ENCODE data around the gene NALCN.

NALCN gene

DNA sequence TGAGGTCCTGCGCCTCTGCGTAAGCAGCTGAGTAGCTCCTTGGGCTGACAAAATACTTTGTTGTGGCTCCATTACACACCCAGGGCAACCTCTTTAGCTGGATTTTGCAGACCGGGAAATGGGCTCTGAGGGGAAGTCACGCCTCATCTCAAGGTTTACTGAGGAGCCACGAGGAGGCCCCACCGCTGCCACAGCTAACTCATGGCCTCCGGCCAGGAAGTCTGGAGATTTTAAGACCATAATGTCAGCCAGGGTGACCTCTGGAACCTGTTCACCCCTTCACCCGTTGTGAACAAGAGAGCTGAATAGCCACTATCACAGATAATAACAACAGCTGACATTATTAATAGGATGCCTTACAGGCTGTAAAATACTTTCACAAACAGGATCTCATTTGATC lies 390.4 kb downstream of the NALCN start:
- no peak for DNase-seq (ENCODE audit: low spot score)

DNA sequence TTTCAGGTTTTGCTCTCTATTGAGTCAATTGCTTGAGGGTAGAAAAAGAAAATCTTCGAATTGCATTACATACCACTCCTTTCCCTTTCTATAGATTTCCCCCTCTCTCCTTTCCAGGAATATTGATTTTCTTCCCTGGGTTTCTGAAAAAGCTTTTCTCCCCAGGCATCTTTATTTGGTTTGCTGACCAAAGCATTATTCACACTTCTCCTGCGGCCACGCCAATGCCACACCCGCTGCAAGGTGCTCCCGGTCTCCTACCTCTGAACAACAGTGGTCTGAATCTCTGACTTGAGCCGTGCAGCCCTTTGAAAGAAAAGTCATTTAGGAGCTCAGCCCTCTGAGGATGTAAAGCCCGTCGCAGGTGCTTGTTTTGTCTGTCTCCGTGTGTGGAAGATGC lies 390.8 kb downstream of the NALCN start:
- no peak for DNase-seq (ENCODE audit: low spot score)

DNA sequence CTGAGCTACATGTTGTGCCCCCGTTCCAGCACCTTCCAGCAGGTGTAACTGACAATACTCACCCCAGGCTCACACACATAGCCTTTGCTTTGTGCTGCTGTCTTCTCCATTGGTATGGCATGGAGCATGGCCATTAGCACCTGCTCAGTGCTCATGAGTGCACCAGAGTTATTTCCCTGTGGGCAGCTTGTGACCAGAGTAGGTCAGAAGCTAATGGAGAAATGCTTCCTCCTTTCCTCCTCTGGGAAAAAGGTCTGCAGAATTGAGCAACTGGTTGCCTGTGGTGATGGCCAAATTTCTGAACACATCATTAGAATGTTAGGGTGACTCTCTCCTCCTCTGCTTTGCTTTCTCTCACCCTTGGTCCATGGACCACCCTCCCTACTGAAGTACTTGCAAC lies 397.2 kb downstream of the NALCN start:
- no peak for DNase-seq (ENCODE audit: low spot score)

DNA sequence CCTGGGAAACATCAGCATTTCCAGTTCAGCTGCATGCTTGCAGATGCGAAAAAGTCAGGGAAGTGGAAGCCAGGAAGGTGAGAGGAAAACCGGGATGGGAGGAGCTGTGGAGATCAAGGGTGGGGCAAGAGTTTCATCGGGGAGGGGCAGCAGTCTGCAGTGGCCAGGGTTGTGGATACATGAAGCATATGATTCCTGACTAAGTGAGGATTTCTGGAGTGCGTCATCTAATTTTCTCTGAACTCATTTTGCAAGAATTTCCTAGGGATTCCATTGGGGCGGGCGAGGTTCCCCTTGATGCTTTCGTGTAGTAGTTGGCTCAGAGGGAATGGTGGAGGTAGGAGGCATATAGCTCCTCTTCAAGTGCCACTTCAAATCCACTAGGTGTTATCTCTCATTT lies 397.6 kb downstream of the NALCN start:
- DNase-seq (ENCODE audit: low spot score): no peak

DNA sequence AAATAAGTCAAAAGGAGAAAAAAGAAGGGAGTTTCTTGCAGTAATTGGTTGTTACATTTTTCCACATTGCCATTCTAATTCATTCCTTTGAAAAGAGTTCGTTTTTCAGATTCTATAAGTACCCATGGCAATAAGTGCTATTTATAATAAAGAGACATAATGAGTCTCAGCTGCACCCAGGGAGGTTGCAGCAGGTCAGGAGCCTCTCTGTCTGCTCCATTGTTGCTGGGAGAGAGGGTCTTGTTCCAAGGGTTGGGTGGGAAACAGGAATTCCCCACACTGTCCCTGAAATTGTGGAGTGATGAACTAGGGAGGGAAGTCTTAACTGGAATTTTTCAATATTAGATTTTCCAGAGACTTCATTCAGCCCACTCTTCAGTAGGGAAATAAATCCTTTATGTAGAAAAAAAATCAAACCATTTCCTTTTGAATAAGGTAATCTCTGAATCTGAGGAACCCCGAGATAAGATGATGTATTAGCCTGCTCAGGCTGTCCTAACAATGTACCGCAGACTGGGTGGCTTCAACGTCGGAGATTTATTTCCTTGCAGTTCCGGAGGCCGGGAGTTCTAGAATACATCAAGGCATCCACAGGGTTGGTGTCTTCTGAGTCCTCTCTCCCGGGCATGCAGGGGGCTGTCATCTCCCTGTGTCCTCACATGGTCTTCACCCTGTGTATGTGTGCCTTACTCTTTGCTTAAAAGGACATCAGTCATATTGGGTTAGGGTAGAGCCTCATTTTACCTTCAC lies 399.0 kb downstream of the NALCN start:
- DNase-seq (ENCODE audit: low spot score): no peak

DNA sequence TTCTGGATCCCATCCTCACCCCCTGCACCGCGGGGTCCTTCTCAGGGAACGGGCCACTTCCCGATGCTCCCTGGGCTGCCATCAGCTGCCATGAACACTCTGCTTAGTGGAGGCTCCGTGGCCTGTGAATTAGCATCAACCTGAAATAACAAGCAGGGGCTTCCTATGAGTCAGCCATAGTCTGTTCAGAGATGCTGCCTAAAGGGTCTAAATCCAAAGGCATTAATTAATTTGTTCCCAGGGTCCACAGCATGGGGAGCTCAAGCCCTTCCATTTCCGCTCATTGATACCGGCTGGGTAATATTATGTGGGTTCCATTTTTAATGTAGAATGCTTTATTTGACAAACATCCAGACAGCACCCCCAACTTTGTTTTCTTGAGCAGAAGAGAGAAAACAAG lies 399.8 kb downstream of the NALCN start:
- DNase-seq (ENCODE audit: low spot score): no peak

DNA sequence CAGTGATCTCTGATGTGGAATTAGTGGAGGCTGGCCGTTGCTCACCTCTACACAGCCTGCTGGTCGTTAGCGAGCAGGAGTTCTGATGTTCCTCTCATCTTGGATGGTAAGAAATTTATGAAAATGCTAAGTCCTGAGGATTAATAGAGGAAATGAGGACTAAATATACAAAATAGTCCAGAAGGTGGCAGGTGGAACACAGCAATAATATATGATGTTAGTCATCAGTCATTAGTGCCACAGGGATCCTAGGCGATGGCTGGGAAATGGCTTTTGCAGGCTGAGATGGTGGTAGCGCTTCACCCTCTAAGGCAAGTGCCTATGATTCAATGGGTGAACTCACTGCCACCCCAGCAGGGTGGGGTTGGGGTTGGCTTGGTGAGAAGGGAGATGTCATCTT lies 403.1 kb downstream of the NALCN start:
- no peak for DNase-seq (ENCODE audit: low spot score)

DNA sequence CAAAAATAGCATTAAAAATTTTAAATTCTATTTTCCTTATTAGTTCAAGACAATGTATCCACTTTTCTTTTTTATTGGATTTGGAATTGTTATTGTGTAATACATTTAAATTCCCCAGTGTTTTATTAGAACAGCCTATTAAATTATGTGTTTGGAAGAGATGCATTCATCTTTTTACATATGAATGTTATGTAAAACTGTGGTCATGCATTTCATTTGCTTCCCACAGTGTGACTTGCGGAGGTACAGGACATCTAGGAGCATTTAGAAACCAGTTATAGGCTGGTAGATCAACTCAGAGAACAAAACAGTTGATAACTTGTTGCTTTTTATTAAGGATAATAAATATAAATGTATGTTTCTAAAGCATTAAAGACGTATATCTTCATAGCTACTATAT lies 406.2 kb downstream of the NALCN start:
- no peak for DNase-seq (ENCODE audit: low spot score)

DNA sequence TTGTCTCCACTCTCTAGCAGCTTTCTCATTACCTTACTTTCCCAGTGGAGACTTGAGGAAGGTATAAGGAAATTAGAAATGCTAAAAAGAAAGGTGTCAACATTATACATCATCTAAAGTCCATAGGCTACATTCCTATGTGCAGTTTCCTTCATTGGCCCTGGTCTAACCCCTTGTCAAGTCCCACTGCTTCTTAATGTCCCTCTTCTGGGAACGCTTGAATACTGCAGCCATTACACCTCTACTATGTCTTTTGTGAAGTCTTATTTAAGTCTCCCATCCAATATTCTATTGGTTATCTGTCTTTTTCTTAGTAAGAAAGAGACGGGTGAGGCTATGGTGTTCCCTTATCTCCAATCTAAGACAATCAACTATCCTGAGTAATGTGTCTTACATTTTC lies 409.1 kb downstream of the NALCN start:
- no peak for DNase-seq (ENCODE audit: low spot score)
